Urinary bladder (tissue), 4 donors: ENCODE data around the gene GRAMD2A. TPM values are rescaled to one million over a fixed set of nuclear protein-coding genes. Genes with fewer than 3 reads are reported as not detected.
A peak's percentile ranks its signal among the peaks of the same experiment; 100 is the strongest.

ENCODE experiments used
- DNase-seq: peaks from one replicate; pipeline ENCODE4 v3.0.0-alpha.2; 2015; ENCODE audit errors: extremely low spot score
- H3K27ac ChIP-seq: one replicate; pipeline ENCODE4 v1.5.1; 2013; ENCODE audit warnings: low read depth, mild to moderate bottlenecking, moderate library complexity
- H3K36me3 ChIP-seq: one replicate; pipeline ENCODE4 v1.6.1; 2013; ENCODE audit warnings: mild to moderate bottlenecking, moderate library complexity; ENCODE audit not compliant: insufficient read depth
- H3K4me1 ChIP-seq: one replicate; pipeline ENCODE4 v1.6.1; 2013; ENCODE audit warnings: mild to moderate bottlenecking, moderate library complexity; ENCODE audit not compliant: insufficient read depth
- H3K4me3 ChIP-seq: one replicate; pipeline ENCODE4 v1.5.1; 2013; ENCODE audit warnings: low read depth, low read length
- WGBS: extraction: QIAGEN DNeasy Blood & Tissue Kit; methylation state at CpG from one replicate; pipeline ENCODE4 v1.1.7; 2013; 5-methylcytosine and 5-hydroxymethylcytosine counted together
- polyA plus RNA-seq: library from polyadenylated mRNA; stranded (reverse); fragments of 200-250 nt; gene quantifications from one replicate; pipeline ENCODE4 v1.2.3, GENCODE V29; 2013
- total RNA-seq: library from RNA; depleted of rRNA; stranded (reverse); fragments of >200 nt; gene quantifications from one replicate; pipeline ENCODE4 v1.2.3, GENCODE V29; 2014
- donor health status: healthy with polysubstance abuse.
- donor health status: healthy.

The GRAMD2A gene
- total RNA-seq, result 0.74 TPM
- polyA plus RNA-seq, result 0.19 TPM

DNA sequence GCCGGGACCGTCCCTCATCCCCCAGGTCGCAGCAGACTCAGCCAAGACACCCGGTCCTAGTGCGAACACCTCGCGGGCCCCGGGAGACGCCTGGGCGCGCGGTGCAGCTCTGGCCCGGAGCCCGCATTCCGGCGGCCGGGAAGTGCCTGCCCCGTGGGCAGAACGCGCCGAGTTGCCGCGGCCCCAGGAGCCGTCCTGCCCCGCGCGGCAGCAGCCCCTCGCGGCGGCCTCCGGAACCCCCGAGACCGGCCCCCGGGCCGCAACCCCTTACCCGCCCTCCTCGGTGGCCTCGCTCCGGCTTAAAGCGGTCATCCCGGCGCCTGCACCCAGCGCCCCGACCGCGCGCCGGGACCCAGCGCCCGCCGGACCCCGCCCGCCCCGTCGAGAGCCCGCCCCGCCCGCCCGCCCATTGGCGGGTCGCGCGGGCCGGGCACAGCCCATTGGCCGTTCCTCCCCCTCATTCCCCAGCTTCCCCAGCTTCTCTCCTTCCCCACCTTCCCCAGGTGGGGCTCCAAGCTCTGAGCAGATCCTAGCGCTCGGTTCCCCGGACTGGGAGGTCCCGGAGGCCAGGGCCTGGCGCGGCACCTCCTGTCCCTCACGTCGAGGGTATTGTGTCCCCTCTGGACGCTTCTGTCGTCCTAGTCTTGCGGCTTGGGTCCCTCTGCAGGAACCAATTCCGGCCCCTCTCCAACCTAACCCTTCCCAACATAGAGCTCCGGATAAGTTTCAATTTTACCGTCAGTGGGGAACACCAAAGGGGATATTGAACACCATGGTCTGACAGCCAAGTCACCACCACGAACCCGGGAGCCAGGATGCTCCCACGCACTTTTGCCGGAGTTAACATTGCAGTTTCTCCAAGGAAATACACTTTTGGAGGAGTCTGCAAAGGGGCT lies at the start of gene GRAMD2A:
Gene GRAMD2A (minus strand): TSS at position 328 of the 896 bp plus-strand sequence.
- Histone ChIP-seq H3K4me3 (peak within 1 kb of the TSS; percentile 48), H3K4me1 (no peaks in the 10 kb centered on the region), H3K27ac (no peak within 1 kb of the TSS), H3K36me3 (no peaks in the 10 kb centered on the region)
- WGBS, result 9% methylated on average over 83 of the region's 83 CpGs
- no peak for DNase-seq

DNA sequence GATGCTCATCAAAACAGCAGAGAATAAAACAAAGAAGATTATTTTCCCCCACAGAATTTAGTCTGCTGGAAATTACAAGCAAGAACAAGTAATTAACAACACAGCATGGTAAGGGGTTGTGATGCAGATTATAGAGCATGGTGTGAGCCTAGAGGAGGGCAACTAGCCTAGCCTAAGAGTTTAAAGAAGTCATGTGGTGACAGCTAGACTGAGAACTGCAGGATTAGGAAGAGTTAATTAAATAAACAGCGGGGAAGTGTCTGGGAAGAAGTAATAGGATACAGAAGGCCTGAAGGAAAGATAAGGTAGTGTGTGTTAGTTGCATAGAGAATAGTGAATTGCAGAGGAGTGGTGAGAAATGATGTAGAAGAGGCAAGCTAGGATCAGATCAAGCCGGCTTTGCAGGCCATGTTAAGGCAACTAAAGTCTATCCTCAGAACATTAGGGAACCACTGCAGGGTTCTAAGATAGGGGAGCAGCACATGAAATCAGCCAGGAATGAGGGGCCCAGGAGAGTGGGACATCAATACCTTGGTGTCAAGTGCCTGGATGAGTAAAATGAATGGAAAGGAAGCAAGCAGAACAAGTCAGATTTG lies 45.3 kb upstream of the GRAMD2A start:
- Histone ChIP-seq H3K4me3 (no peak overlapping the region), H3K36me3 (peaks cover 6% of the 10 kb centered on the region)
- WGBS, result 38% methylated on average over 2 of the region's 2 CpGs

DNA sequence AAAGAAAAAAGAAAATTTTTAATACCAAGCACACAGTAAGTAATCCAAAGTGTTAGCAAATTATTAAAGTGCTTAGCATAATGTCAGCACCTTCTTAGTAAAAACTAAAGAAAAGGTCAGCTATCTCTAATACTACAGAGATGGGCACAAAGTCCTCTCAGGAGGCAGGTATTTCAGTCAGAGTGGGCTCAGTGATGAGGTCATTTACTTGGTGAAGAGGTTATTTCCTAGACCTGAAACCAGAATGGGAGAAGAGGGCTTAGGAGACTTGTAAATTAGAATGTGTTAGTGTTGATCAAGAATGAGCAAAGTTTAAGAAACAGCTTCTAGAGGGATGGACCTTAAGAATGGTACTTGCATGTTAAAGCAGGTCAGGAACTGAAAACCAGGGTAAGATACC lies 42.1 kb upstream of the GRAMD2A start:
- DNase-seq, result no peak
- no peak overlapping the region for H3K27ac ChIP-seq
- H3K36me3 ChIP-seq, result peaks cover 6% of the 10 kb centered on the region
- H3K4me3 ChIP-seq, result no peak overlapping the region
- H3K4me1 ChIP-seq, result no peaks in the 10 kb centered on the region

More for the DNA sequence above, 45.3 kb upstream of the GRAMD2A start:
- H3K4me1 ChIP-seq, result no peaks in the 10 kb centered on the region
- no peak for DNase-seq
- no peak overlapping the region for H3K27ac ChIP-seq

GRCh38 chr15:72238586-72238985 lies 41.0 kb upstream of the GRAMD2A start:
- no peak for DNase-seq
- H3K4me1 ChIP-seq, result no peaks in the 10 kb centered on the region
- 98% methylated on average over 3 of the region's 3 CpGs for WGBS
- peaks cover 4% of the 10 kb centered on the region for H3K36me3 ChIP-seq
- H3K27ac ChIP-seq, result no peak overlapping the region
- no peak overlapping the region for H3K4me3 ChIP-seq

DNA sequence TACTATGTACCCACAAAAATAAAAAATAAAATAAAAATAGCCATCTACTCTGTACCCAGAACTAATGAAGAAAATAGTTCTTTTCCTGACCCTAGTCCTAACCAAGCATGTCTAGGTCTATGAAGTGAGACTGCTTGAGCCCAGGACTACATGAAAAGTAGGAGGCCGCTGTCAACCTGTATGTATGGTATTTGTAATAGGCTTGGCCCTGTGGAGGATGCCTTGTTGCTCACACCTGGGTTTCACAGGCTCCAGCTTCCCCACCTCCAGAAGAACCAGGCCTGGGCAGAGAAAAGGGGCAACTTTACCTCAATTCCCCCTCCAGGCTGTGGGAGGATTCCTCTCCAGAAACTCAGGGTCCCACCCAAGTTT lies 40.3 kb upstream of the GRAMD2A start:
- Histone ChIP-seq H3K27ac (peak overlapping the region; percentile 78), H3K4me3 (no peak overlapping the region), H3K4me1 (no peaks in the 10 kb centered on the region), H3K36me3 (peaks cover 4% of the 10 kb centered on the region)
- DNase-seq, result no peak
- 93% methylated on average over 1 of the region's 1 CpG for WGBS

DNA sequence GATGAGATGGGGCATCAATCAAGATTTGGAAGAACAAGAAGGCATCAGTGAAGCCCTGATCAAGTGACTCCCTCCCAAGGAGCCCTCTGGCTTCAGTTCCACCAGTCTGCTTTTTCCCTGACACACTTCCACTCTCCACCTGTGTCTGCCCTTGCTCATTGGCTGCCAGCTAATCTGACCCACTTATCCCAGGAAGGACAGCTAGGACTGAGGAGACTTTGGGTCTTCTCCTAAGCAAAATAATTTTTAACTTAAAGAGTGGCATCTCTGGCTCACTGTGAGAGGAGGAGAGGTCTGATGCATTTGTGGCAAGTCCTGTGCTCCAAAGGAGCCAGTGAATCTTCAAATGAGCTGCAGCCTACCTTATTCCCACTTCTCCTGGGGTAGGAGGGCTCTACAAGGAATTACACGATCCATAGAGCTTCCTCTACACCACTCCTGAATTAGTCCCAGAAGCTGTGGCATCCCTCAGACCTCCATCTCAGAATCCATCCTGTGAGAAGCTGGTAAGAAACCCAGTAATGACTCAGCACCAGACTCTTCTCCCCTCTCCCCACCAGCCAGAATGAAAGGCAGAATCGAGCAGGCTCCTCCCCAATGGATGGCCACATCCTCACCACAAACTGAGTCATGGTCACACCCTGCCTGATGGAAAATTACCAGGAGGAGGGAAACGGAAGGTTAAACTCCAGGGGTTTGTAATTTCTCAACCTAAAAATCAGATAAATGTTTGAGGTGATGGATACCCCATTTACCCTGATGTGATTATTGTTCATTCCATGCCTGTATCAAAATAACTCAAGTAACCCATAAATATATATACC lies 39.7 kb upstream of the GRAMD2A start:
- no peaks in the 10 kb centered on the region for H3K4me1 ChIP-seq
- peaks cover 2% of the 10 kb centered on the region for H3K36me3 ChIP-seq
- H3K27ac ChIP-seq, result no peak overlapping the region
- H3K4me3 ChIP-seq, result no peak overlapping the region
- WGBS, result 34% methylated on average over 3 of the region's 3 CpGs
- no peak for DNase-seq

GRCh38 chr15:72236381-72237003 lies 38.9 kb upstream of the GRAMD2A start:
- Histone ChIP-seq H3K27ac (no peak overlapping the region), H3K4me1 (no peaks in the 10 kb centered on the region), H3K4me3 (no peak overlapping the region), H3K36me3 (no peaks in the 10 kb centered on the region)
- DNase-seq, result no peak
- WGBS, result 91% methylated on average over 2 of the region's 2 CpGs

DNA sequence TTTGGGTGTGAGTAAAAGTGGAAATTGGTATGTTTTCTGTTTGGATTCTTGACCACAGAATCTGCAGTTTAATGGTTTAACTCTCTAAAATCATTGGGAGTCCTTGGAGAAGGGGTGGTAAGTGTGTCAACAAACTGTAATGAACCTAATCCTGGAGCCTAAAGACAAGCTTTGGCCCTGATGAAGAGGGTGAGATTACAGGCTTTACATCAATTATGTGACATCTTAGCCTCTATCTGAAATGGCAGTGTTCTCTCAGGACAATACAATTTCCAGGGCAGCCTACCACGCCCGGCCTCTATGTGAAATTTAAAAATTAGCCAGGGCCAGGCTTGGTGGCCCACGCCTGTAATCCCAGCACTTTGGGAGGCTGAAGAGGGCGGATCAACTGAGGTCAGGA lies 37.7 kb upstream of the GRAMD2A start:
- H3K4me3 ChIP-seq, result no peak overlapping the region
- no peak for DNase-seq
- 93% methylated on average over 4 of the region's 4 CpGs for WGBS

DNA sequence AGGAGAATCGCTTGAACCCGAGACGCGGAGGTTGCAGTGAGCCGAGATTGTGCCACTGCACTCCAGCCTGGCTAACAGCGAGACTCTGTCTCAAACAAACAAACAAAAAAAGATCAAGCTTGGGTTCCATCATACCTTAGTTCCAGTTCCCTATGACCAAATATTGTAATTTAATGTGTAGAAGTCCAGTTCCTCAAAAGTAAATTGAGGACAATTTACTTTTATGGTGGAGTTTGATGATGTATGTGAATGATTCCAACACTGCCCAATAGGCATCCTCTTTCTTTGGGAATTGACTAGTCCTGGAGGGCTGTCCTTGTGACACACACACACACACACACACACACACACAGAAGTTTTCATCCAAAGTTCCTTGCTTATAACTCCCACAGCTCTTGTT lies 36.2 kb upstream of the GRAMD2A start:
- Histone ChIP-seq H3K27ac (no peak overlapping the region), H3K4me3 (no peak overlapping the region), H3K36me3 (no peaks in the 10 kb centered on the region), H3K4me1 (no peaks in the 10 kb centered on the region)
- DNase-seq, result no peak
- 98% methylated on average over 6 of the region's 6 CpGs for WGBS

More for the DNA sequence above, 37.7 kb upstream of the GRAMD2A start:
- no peaks in the 10 kb centered on the region for H3K4me1 ChIP-seq
- H3K36me3 ChIP-seq, result no peaks in the 10 kb centered on the region
- H3K27ac ChIP-seq, result no peak overlapping the region

GRCh38 chr15:72231833-72232478 lies 34.4 kb upstream of the GRAMD2A start:
- Histone ChIP-seq H3K27ac (peak overlapping the region; percentile 95), H3K4me1 (no peaks in the 10 kb centered on the region), H3K36me3 (no peaks in the 10 kb centered on the region), H3K4me3 (peak overlapping the region; percentile 71)
- peak; percentile 55 for DNase-seq
- WGBS, result 3% methylated on average over 16 of the region's 16 CpGs

DNA sequence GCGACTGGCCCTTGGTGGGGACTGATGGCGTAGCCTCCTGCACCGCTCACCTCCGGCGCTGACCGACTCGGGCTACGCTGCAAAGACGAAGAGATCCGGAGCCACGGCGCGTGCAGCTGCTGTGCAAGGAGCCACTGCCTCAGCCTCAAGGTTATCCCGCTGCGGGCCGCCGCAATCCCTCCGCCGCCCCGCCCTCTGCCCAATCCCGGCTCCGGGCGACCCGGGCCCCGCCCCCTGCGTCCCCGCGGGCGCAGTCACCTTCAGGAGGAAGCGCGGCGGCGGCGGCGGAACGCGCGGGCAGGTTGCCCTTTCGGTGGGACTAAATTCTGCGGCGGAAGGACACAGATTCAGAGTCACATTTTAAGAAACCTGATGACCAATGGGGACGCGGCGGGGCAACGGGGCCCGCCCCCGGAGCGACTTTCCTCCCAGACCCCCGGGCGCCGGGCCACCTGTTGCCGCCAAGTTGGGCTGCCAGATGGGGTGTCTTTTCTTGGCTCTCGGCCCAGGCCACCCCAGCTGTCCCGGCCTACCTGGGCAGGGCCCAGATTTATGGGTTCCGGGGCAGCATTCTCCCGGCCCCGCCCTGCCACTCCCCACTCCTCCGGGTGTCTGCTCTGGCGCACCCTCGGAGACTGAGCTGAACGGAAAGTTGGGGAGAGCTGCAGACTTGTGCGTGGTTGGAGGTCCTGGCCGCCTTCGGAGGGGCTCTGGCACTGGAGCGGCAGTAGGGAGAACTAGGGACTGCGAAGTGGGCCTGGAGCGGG lies 33.7 kb upstream of the GRAMD2A start, which contains the start of gene PKM:
Gene PKM (minus strand): TSS at position 125 of the 767 bp plus-strand sequence. CDS start 12,093 bp downstream, outside the sequence.
- Histone ChIP-seq H3K4me3 (peak within 1 kb of the TSS; percentile 71), H3K36me3 (no peaks in the 10 kb centered on the region), H3K27ac (peak within 1 kb of the TSS; percentile 95), H3K4me1 (no peaks in the 10 kb centered on the region)
- DNase-seq, result peak; percentile 91
- under 1% methylated on average over 67 of the region's 67 CpGs for WGBS
